Vagina (tissue), 2 donors: Measurements from ENCODE around the gene PDE5A.

Source experiments
- CTCF ChIP-seq, 3 experiments: fragments of 450-650 bp in 2 of 3; fragments of 200-600 bp in 1 of 3; sonication (generic) in 1 of 3; IDR thresholded peaks; one replicate each; pipeline ENCODE4 v1.5.1; 2017 to 2019; ENCODE audit warnings: antibody characterized with exemption in 3 of 3, mild to moderate bottlenecking in 2 of 3, moderate library complexity in 2 of 3
- POLR2A ChIP-seq, 2 donors: fragments of 450-650 bp; IDR thresholded peaks; one replicate each; pipeline ENCODE4 v1.6.1; 2017; ENCODE audit warnings: antibody characterized with exemption in 2 of 2, mild to moderate bottlenecking in 2 of 2, moderate library complexity in 2 of 2

GRCh38 chr4:119643306-119644042 is 14.9 kb upstream of the PDE5A start:
- TF ChIP-seq CTCF (IDR thresholded peaks at IDR 0.05): no peak
- TF ChIP-seq POLR2A (IDR thresholded peaks at IDR 0.05): no peak
